HEK293 (cell line): ENCODE data around the gene SCYL1.
A peak's percentile ranks its signal among the peaks of the same experiment; 100 is the strongest.

Source experiments
- CTCF ChIA-PET: fragments of 350-600 bp; formaldehyde crosslinking; extraction: SDS; loops from one replicate; lab custom pipeline; 2021; ENCODE audit warnings: antibody characterized with exemption; lab: Yijun Ruan, JAX
- POLR2A ChIA-PET: fragments of 300-600 bp; formaldehyde crosslinking; extraction: SDS; loops from one replicate; lab custom pipeline; 2020; ENCODE audit warnings: antibody characterized with exemption, inconsistent platforms; lab: Yijun Ruan, JAX
- H3K27ac ChIP-seq: fragments of 200-500 bp; sonication (Bioruptor generic); 2 replicates; pipeline ENCODE4 v1.5.1; 2014; ENCODE audit warnings: low read depth, low read length, control low read depth, inconsistent platforms; ENCODE audit errors: extremely low read depth
- H3K36me3 ChIP-seq, 2 experiments: fragments of 200-500 bp in 1 of 2; sonication (Bioruptor generic) in 1 of 2; 1 replicate in 1 of 2; 2 replicates in 1 of 2; pipeline ENCODE4 v1.5.1; 2014 to 2017; ENCODE audit warnings: inconsistent platforms in 2 of 2, low read length in 2 of 2; ENCODE audit not compliant: control insufficient read depth in 2 of 2, insufficient read depth in 1 of 2
- H3K4me1 ChIP-seq: fragments of 200-500 bp; sonication (Bioruptor generic); 2 replicates; pipeline ENCODE4 v1.5.1; 2014; ENCODE audit warnings: mild to moderate bottlenecking, low read length, inconsistent platforms; ENCODE audit not compliant: control insufficient read depth, insufficient read depth
- H3K4me3 ChIP-seq: 2 replicates; pipeline ENCODE4 v1.5.1; 2011; ENCODE audit warnings: low read depth, mild to moderate bottlenecking, control low read depth, low read length, moderate library complexity
- H3K9me3 ChIP-seq: fragments of 200-500 bp; sonication (Bioruptor generic); 2 replicates; pipeline ENCODE4 v1.5.1; 2014; ENCODE audit warnings: low read depth, low read length, inconsistent platforms; ENCODE audit not compliant: control insufficient read depth, insufficient read depth
- BCL11A ChIP-seq: fragments of 450-650 bp; formaldehyde crosslinking; IDR thresholded peaks from 2 replicates; pipeline ENCODE4 v1.5.1; 2016; ENCODE audit warnings: low read depth, missing biosample characterization, missing genetic modification characterization
- BCL6B ChIP-seq: fragments of 450-650 bp; formaldehyde crosslinking; IDR thresholded peaks from 2 replicates; pipeline ENCODE4 v1.5.1; 2017; ENCODE audit warnings: missing biosample characterization, missing genetic modification characterization
- HIC1 ChIP-seq: fragments of 450-650 bp; formaldehyde crosslinking; IDR thresholded peaks from 2 replicates; pipeline ENCODE4 v1.5.1; 2016; ENCODE audit warnings: missing biosample characterization, missing genetic modification characterization
- KLF1 ChIP-seq: fragments of 450-650 bp; formaldehyde crosslinking; IDR thresholded peaks from 2 replicates; pipeline ENCODE4 v1.5.1; 2016; ENCODE audit warnings: missing biosample characterization, missing genetic modification characterization
- KLF7 ChIP-seq: fragments of 450-650 bp; formaldehyde crosslinking; IDR thresholded peaks from 2 replicates; pipeline ENCODE4 v1.5.1; 2016; ENCODE audit warnings: missing biosample characterization, missing genetic modification characterization, borderline replicate concordance
- MYNN ChIP-seq: fragments of 450-650 bp; formaldehyde crosslinking; IDR thresholded peaks from 2 replicates; pipeline ENCODE4 v1.5.1; 2016; ENCODE audit warnings: missing biosample characterization, missing genetic modification characterization, borderline replicate concordance
- MZF1 ChIP-seq: fragments of 450-650 bp; formaldehyde crosslinking; IDR thresholded peaks from 2 replicates; pipeline ENCODE4 v1.5.1; 2017; ENCODE audit warnings: missing biosample characterization, missing genetic modification characterization, borderline replicate concordance
- PRDM10 ChIP-seq: fragments of 450-650 bp; formaldehyde crosslinking; IDR thresholded peaks from 2 replicates; pipeline ENCODE4 v1.5.1; 2016; ENCODE audit warnings: missing biosample characterization, missing genetic modification characterization
- SCRT1 ChIP-seq: fragments of 450-650 bp; formaldehyde crosslinking; IDR thresholded peaks from 2 replicates; pipeline ENCODE4 v1.5.1; 2016; ENCODE audit warnings: missing biosample characterization, missing genetic modification characterization, borderline replicate concordance
- SCRT2 ChIP-seq: fragments of 450-650 bp; formaldehyde crosslinking; IDR thresholded peaks from 2 replicates; pipeline ENCODE4 v1.5.1; 2016; ENCODE audit warnings: missing biosample characterization, missing genetic modification characterization
- ZEB2 ChIP-seq: fragments of 450-650 bp; formaldehyde crosslinking; IDR thresholded peaks from 2 replicates; pipeline ENCODE4 v1.5.1; 2016; ENCODE audit warnings: missing biosample characterization, missing genetic modification characterization
- ZNF114 ChIP-seq: fragments of 450-650 bp; formaldehyde crosslinking; IDR thresholded peaks from 2 replicates; pipeline ENCODE4 v1.5.0; 2017; ENCODE audit warnings: missing biosample characterization, missing genetic modification characterization
- ZNF18 ChIP-seq: fragments of 450-650 bp; formaldehyde crosslinking; IDR thresholded peaks from 2 replicates; pipeline ENCODE4 v1.5.1; 2016; ENCODE audit warnings: missing biosample characterization, missing genetic modification characterization
- ZNF341 ChIP-seq: fragments of 450-650 bp; formaldehyde crosslinking; IDR thresholded peaks from 2 replicates; pipeline ENCODE4; 2016; ENCODE audit warnings: low read depth, missing biosample characterization, missing genetic modification characterization
- ZNF350 ChIP-seq: fragments of 450-650 bp; formaldehyde crosslinking; IDR thresholded peaks from 2 replicates; pipeline ENCODE4 v1.5.0; 2017; ENCODE audit warnings: missing biosample characterization, mild to moderate bottlenecking, missing genetic modification characterization
- ZNF362 ChIP-seq: fragments of 450-650 bp; formaldehyde crosslinking; IDR thresholded peaks from 2 replicates; pipeline ENCODE4 v1.5.1; 2016; ENCODE audit warnings: missing biosample characterization, missing genetic modification characterization
- ZNF501 ChIP-seq: fragments of 450-650 bp; formaldehyde crosslinking; IDR thresholded peaks from 2 replicates; pipeline ENCODE4 v1.5.1; 2016; ENCODE audit warnings: missing biosample characterization, missing genetic modification characterization
- ZNF513 ChIP-seq: fragments of 450-650 bp; IDR thresholded peaks from 2 replicates; pipeline ENCODE4 v1.5.1; 2018; ENCODE audit warnings: missing biosample characterization, missing genetic modification characterization
- ZNF600 ChIP-seq: fragments of 450-650 bp; formaldehyde crosslinking; IDR thresholded peaks from 2 replicates; pipeline ENCODE4 v1.5.1; 2016; ENCODE audit warnings: missing biosample characterization, missing genetic modification characterization
- ZNF677 ChIP-seq: fragments of 450-650 bp; IDR thresholded peaks from 2 replicates; pipeline ENCODE4 v1.5.0; 2018; ENCODE audit warnings: missing biosample characterization, mild to moderate bottlenecking, missing genetic modification characterization, moderate library complexity
- ZNF785 ChIP-seq: fragments of 450-650 bp; formaldehyde crosslinking; IDR thresholded peaks from 2 replicates; pipeline ENCODE4 v1.5.1; 2016; ENCODE audit warnings: missing biosample characterization, missing genetic modification characterization
- ZNF791 ChIP-seq: fragments of 450-650 bp; formaldehyde crosslinking; IDR thresholded peaks from 2 replicates; pipeline ENCODE4 v1.5.1; 2016; ENCODE audit warnings: missing biosample characterization, missing genetic modification characterization

The SCYL1 gene

GRCh38 chr11:65506290-65506771, 18.6 kb upstream of the SCYL1 start (continued):
- TF ChIP-seq MYNN (tag by site-specific recombination) = no peak

GRCh38 chr11:65506772-65507505, 17.9 kb upstream of the SCYL1 start:
- H3K4me3 ChIP-seq = peak overlapping the region; percentile 27
- H3K4me1 ChIP-seq = no peaks in the 10 kb centered on the region
- ChIA-PET POLR2A (interaction anchor here (0.7 to 28.2 kb wide), 21 partner anchors 8 to 245 kb away, joined by 3 to 1129 read pairs (median 7); partner anchors contain the start of genes DPF2, MALAT1, NEAT1 and PCNX3), CTCF (interaction anchor here (0.9 to 7.3 kb wide), 9 partner anchors 10 to 152 kb away, joined by 3 to 69 read pairs (median 6); no protein-coding TSS in a partner anchor)
- H3K9me3 ChIP-seq = no peaks in the 10 kb centered on the region
- H3K36me3 ChIP-seq = peaks cover 0 to 49% of the 10 kb centered on the region in 2 experiments; a peak in 2 of 3 replicates
- H3K27ac ChIP-seq = peak overlapping the region; percentile 24; the same call in 1 of the 2 replicates
- peak; percentile 28; the same call in 1 of the 2 replicates for TF ChIP-seq HIC1 (tag by site-specific recombination)
- TF ChIP-seq SCRT2 (tag by site-specific recombination) = peak; percentile 42; the same call in 1 of the 2 replicates
- peak; percentile 41; the same call in 1 of the 2 replicates for TF ChIP-seq SCRT1 (tag by site-specific recombination)
- no peak for TF ChIP-seq ZNF114 (tag by site-specific recombination)
- TF ChIP-seq MZF1 = peak; percentile 23; the same call in 1 of the 2 replicates
- TF ChIP-seq ZNF513 (tag by site-specific recombination) = no peak
- TF ChIP-seq ZNF791 (tag by site-specific recombination) = no peak
- no peak for TF ChIP-seq BCL6B
- TF ChIP-seq KLF7 (tag by site-specific recombination) = peak; percentile 52; the same call in 1 of the 2 replicates
- TF ChIP-seq BCL11A (tag by site-specific recombination) = peak; percentile 95; the same call in 1 of the 2 replicates
- TF ChIP-seq ZNF18 (tag by site-specific recombination) = peak; percentile 26; the same call in 1 of the 2 replicates
- TF ChIP-seq ZNF785 (tag by site-specific recombination) = no peak
- TF ChIP-seq ZNF501 (tag by site-specific recombination) = peak; percentile 32; the same call in 1 of the 2 replicates
- peak; percentile 60 for TF ChIP-seq ZNF341 (tag by site-specific recombination)
- 0 out of 2 replicates have a peak, but pooled peaks have one; percentile 17 for TF ChIP-seq ZNF362 (tag by site-specific recombination)
- TF ChIP-seq ZNF350 (tag by site-specific recombination) = no peak
- TF ChIP-seq KLF1 (tag by site-specific recombination) = 0 out of 2 replicates have a peak, but pooled peaks have one; percentile 8
- peak; percentile 89 for TF ChIP-seq PRDM10 (tag by site-specific recombination)
- TF ChIP-seq ZNF600 (tag by site-specific recombination) = 0 out of 2 replicates have a peak, but pooled peaks have one; percentile 67
- no peak for TF ChIP-seq ZNF677
- TF ChIP-seq ZEB2 (tag by site-specific recombination) = peak; percentile 66
